ENCODE measurements around the gene CRACR2B.

- TF ChIP-seq CTCF (IDR thresholded peaks at IDR 0.05) (no peak), EP300 (IDR thresholded peaks at IDR 0.05) (no peak), POLR2AphosphoS5 (IDR thresholded peaks at IDR 0.05) (no peak), POLR2A (IDR thresholded peaks at IDR 0.05) (no peak)
Measured at GRCh38 chr11:863910-864827, 36.5 kb downstream of the CRACR2B start.

Data from upper lobe of left lung (tissue), 4 donors.